Hepatocyte (in vitro differentiated cells): ENCODE results near the gene FRMPD1.

ENCODE experiments used
- EZH2 ChIP-seq: fragments of 200-600 bp; sonication (generic); IDR thresholded peaks from 2 replicates; pipeline ENCODE4 v1.6.1; 2016; ENCODE audit warnings: antibody characterized with exemption, mild to moderate bottlenecking, borderline replicate concordance
- EZH2phosphoT487 ChIP-seq: fragments of 200-600 bp; sonication (generic); IDR thresholded peaks from one replicate; pipeline ENCODE4 v1.6.1; 2018; ENCODE audit warnings: antibody characterized with exemption, mild to moderate bottlenecking, low read depth, moderate library complexity; ENCODE audit not compliant: unreplicated experiment, severe bottlenecking

- TF ChIP-seq EZH2 (no peak), EZH2phosphoT487 (no peak)
These were observed 42.0 kb downstream of the FRMPD1 start for GRCh38 chr9:37692622-37693221.
